BLaER1 treated with 17β-estradiol and CSF1 and Interleukin-3, amounts not matched to agents 10 nM and 100 nM (cell line): ENCODE measurements around the gene VAMP8.
"Not testable (repeated sequence)": the region's sequence is repeated elsewhere in the genome, so short reads cannot be mapped to it uniquely, and the experiment has no call there.

Experiments
- H3K27ac ChIP-seq, 11 experiments: shearing (Covaris generic); formaldehyde crosslinking; 2 replicates each; pipeline ENCODE4 v1.8.1; 2022
- H3K27me3 ChIP-seq, 11 experiments: shearing (Covaris generic); formaldehyde crosslinking; 2 replicates each; pipeline ENCODE4 v1.8.1; 2022
- H3K36me3 ChIP-seq, 11 experiments: shearing (Covaris generic); formaldehyde crosslinking; 2 replicates each; pipeline ENCODE4 v1.8.1; 2022
- H3K4me1 ChIP-seq, 10 experiments: shearing (Covaris generic); formaldehyde crosslinking; 2 replicates each; pipeline ENCODE4 v1.8.1; 2022
- H3K4me2 ChIP-seq, 11 experiments: shearing (Covaris generic); formaldehyde crosslinking; 2 replicates each; pipeline ENCODE4 v1.8.1; 2022
- H3K4me3 ChIP-seq, 10 experiments: shearing (Covaris generic); formaldehyde crosslinking; 2 replicates each; pipeline ENCODE4 v1.8.1; 2022
- H3K9ac ChIP-seq, 11 experiments: shearing (Covaris generic); formaldehyde crosslinking; 2 replicates each; pipeline ENCODE4 v1.8.1; 2022
- H3K9me3 ChIP-seq, 11 experiments: shearing (Covaris generic); formaldehyde crosslinking; replicated peaks in 1 of 11; 2 replicates each; pipeline ENCODE4 v1.8.1; 2022
- H4K20me1 ChIP-seq, 11 experiments: shearing (Covaris generic); formaldehyde crosslinking; 2 replicates each; pipeline ENCODE4 v1.8.1; 2022
- Cebpa-rat ChIP-seq, 11 experiments: shearing (Covaris generic); IDR thresholded peaks; 2 replicates each; pipeline ENCODE4 v1.8.1; 2022

Gene VAMP8

GRCh38 chr2:85597241-85597640, 19.9 kb downstream of the VAMP8 start:
- peaks cover 8 to 57% (median 26%) of the 10 kb centered on the region in 11 experiments; a peak in 15 of 22 replicates for H4K20me1 ChIP-seq
- H3K4me1 ChIP-seq: peaks cover 36 to 71% (median 46%) of the 10 kb centered on the region in 10 experiments
- H3K27ac ChIP-seq: peak overlapping the region in 1 of 11 experiments; percentile 89; a peak in 1 of 22 replicates
- H3K27me3 ChIP-seq: no peaks in the 10 kb centered on the region
- H3K4me3 ChIP-seq: peak overlapping the region in 9 of 10 experiments; percentile 83 to 95 (median 90); a peak in 11 of 20 replicates
- no peaks in the 10 kb centered on the region for H3K9me3 ChIP-seq
- H3K36me3 ChIP-seq: peaks cover 30 to 59% (median 45%) of the 10 kb centered on the region in 11 experiments
- TF ChIP-seq Cebpa-rat (IDR thresholded peaks at IDR 0.05): no peak
- peak overlapping the region in 10 of 11 experiments; percentile 93 to 99 (median 96); a peak in 21 of 22 replicates for H3K4me2 ChIP-seq
- peak overlapping the region; percentile 78 to 93 (median 90); a peak in 16 of 22 replicates for H3K9ac ChIP-seq

- Histone ChIP-seq H3K4me2 (peak overlapping the region in 1 of 11 experiments; percentile 7; a peak in 2 of 22 replicates), H3K36me3 (peaks cover 30 to 47% (median 36%) of the 10 kb centered on the region in 11 experiments), H3K9me3 (no peaks in the 10 kb centered on the region), H3K9ac (peak overlapping the region in 2 of 11 experiments; percentile 38 to 39; a peak in 4 of 22 replicates), H3K4me1 (peaks cover 43 to 65% (median 53%) of the 10 kb centered on the region in 10 experiments), H4K20me1 (peaks cover 8 to 57% (median 26%) of the 10 kb centered on the region in 11 experiments; a peak in 15 of 22 replicates), H3K27me3 (no peaks in the 10 kb centered on the region), H3K4me3 (no peak overlapping the region), H3K27ac (no peak overlapping the region)
- no peak for TF ChIP-seq Cebpa-rat (IDR thresholded peaks at IDR 0.05)
These were observed 21.4 kb downstream of the VAMP8 start for GRCh38 chr2:85598594-85599340.

- Histone ChIP-seq H3K4me2 (peak overlapping the region in 1 of 11 experiments; percentile 7; a peak in 2 of 22 replicates), H3K4me3 (no peak overlapping the region), H3K27me3 (no peaks in the 10 kb centered on the region), H3K27ac (no peak overlapping the region), H3K36me3 (peaks cover 30 to 47% (median 35%) of the 10 kb centered on the region in 11 experiments), H3K4me1 (peaks cover 38 to 65% (median 53%) of the 10 kb centered on the region in 10 experiments), H4K20me1 (peaks cover 8 to 62% (median 29%) of the 10 kb centered on the region in 11 experiments; a peak in 15 of 22 replicates), H3K9me3 (no peaks in the 10 kb centered on the region), H3K9ac (peak overlapping the region in 6 of 11 experiments; percentile 9 to 91 (median 32); a peak in 5 of 22 replicates)
- no peak for TF ChIP-seq Cebpa-rat (IDR thresholded peaks at IDR 0.05)
These were observed 22.3 kb downstream of the VAMP8 start for GRCh38 chr2:85599468-85600234.

- TF ChIP-seq Cebpa-rat (IDR thresholded peaks at IDR 0.05): no peak
- Histone ChIP-seq H3K4me3 (no peak overlapping the region), H3K27ac (no peak overlapping the region), H3K27me3 (no peaks in the 10 kb centered on the region), H3K9me3 (no peaks in the 10 kb centered on the region), H4K20me1 (peaks cover 8 to 63% (median 32%) of the 10 kb centered on the region in 11 experiments; a peak in 15 of 22 replicates), H3K36me3 (peaks cover 30 to 47% (median 35%) of the 10 kb centered on the region in 11 experiments), H3K9ac (peak overlapping the region in 5 of 11 experiments; percentile 9 to 91 (median 27); a peak in 5 of 22 replicates), H3K4me1 (peaks cover 34 to 68% (median 53%) of the 10 kb centered on the region in 10 experiments), H3K4me2 (no peak overlapping the region; a peak in 2 of 22 replicates)
These were observed 22.8 kb downstream of the VAMP8 start for GRCh38 chr2:85600235-85600575.

GRCh38 chr2:85600951-85601770, 23.8 kb downstream of the VAMP8 start:
- Histone ChIP-seq H3K4me2 (peak overlapping the region; percentile 87 to 99 (median 95)), H3K9ac (peak overlapping the region in 10 of 11 experiments; percentile 74 to 91 (median 82); a peak in 16 of 22 replicates), H3K36me3 (peaks cover 33 to 56% (median 43%) of the 10 kb centered on the region in 11 experiments), H3K4me3 (peak overlapping the region in 8 of 10 experiments; percentile 72 to 85 (median 78); a peak in 16 of 20 replicates), H3K4me1 (peaks cover 32 to 78% (median 52%) of the 10 kb centered on the region in 10 experiments), H3K27ac (no peak overlapping the region), H3K27me3 (no peaks in the 10 kb centered on the region), H3K9me3 (no peaks in the 10 kb centered on the region), H4K20me1 (peaks cover 8 to 63% (median 35%) of the 10 kb centered on the region in 11 experiments; a peak in 16 of 22 replicates)
- no peak for TF ChIP-seq Cebpa-rat (IDR thresholded peaks at IDR 0.05)

GRCh38 chr2:85601771-85602475, 24.5 kb downstream of the VAMP8 start:
- Histone ChIP-seq H3K4me2 (peak overlapping the region; percentile 87 to 99 (median 95)), H3K9me3 (no peaks in the 10 kb centered on the region), H4K20me1 (peaks cover 3 to 58% (median 37%) of the 10 kb centered on the region in 11 experiments; a peak in 15 of 22 replicates), H3K27ac (peak overlapping the region; percentile 52 to 75 (median 66)), H3K4me3 (peak overlapping the region; percentile 71 to 85 (median 77)), H3K36me3 (peaks cover 30 to 58% (median 45%) of the 10 kb centered on the region in 11 experiments), H3K27me3 (no peaks in the 10 kb centered on the region), H3K9ac (peak overlapping the region; percentile 74 to 91 (median 82)), H3K4me1 (peaks cover 25 to 72% (median 46%) of the 10 kb centered on the region in 10 experiments)
- no peak for TF ChIP-seq Cebpa-rat (IDR thresholded peaks at IDR 0.05)

- no peaks in the 10 kb centered on the region for H3K27me3 ChIP-seq
- H3K4me3 ChIP-seq: peak within 1 kb of the TSS; percentile 71 to 85 (median 77)
- peaks cover 0 to 54% (median 32%) of the 10 kb centered on the region in 11 experiments; a peak in 13 of 22 replicates for H4K20me1 ChIP-seq
- no peak for TF ChIP-seq Cebpa-rat (IDR thresholded peaks at IDR 0.05)
- H3K4me2 ChIP-seq: peak within 1 kb of the TSS; percentile 88 to 99 (median 95)
- H3K4me1 ChIP-seq: peaks cover 22 to 65% (median 39%) of the 10 kb centered on the region in 10 experiments
- peak within 1 kb of the TSS; percentile 52 to 75 (median 66) for H3K27ac ChIP-seq
- H3K9ac ChIP-seq: peak within 1 kb of the TSS; percentile 74 to 91 (median 82)
- H3K36me3 ChIP-seq: peaks cover 25 to 58% (median 45%) of the 10 kb centered on the region in 11 experiments
- no peaks in the 10 kb centered on the region for H3K9me3 ChIP-seq
These were observed 25.3 kb downstream of the VAMP8 start, which contains the start of gene TMEM150A for GRCh38 chr2:85602476-85603234. TMEM150A (minus strand) TSS chr2:85602698; CDS start chr2:85601948, 750 bp downstream.

- Histone ChIP-seq H3K4me3 (peak overlapping the region in 4 of 10 experiments; percentile 72 to 79 (median 77); a peak in 4 of 20 replicates), H3K9ac (peak overlapping the region in 2 of 11 experiments; percentile 1 to 91; a peak in 3 of 22 replicates), H3K36me3 (peaks cover 27 to 58% (median 45%) of the 10 kb centered on the region in 11 experiments), H4K20me1 (peaks cover 0 to 64% (median 37%) of the 10 kb centered on the region in 11 experiments; a peak in 15 of 22 replicates), H3K4me2 (peak overlapping the region; percentile 88 to 99 (median 95); a peak in 21 of 22 replicates), H3K4me1 (peaks cover 22 to 63% (median 37%) of the 10 kb centered on the region in 10 experiments)
- H3K27ac ChIP-seq, H3K27me3 ChIP-seq, H3K9me3 ChIP-seq: not testable (repeated sequence)
These were observed 26.7 kb downstream of the VAMP8 start for GRCh38 chr2:85604133-85604444.
